Activated naive CD4-positive, alpha-beta T cell treated with anti-CD3 and anti-CD28 coated beads for 36 hours (primary cell): ENCODE measurements around the gene ERAS. TPM values are rescaled to one million over a fixed set of nuclear protein-coding genes. Genes with fewer than 3 reads are reported as not detected.

Experiments used
- CTCF ChIA-PET: fragments of 350-600 bp; sonication (Branson Sonifier 250); formaldehyde crosslinking; loops from one replicate; lab custom pipeline; 2021; ENCODE audit warnings: antibody characterized with exemption; lab: Charles Lee
- DNase-seq: peaks from one replicate; pipeline ENCODE4 v3.0.0-alpha.2; 2020
- H3K27ac Mint-ChIP-seq: one replicate; pipeline ENCODE4 v1.8.0; 2021; ENCODE audit warnings: mild to moderate bottlenecking, mixed read lengths
- H3K27me3 Mint-ChIP-seq: one replicate; pipeline ENCODE4 v1.8.0; 2021; ENCODE audit warnings: low read depth, mixed read lengths
- H3K36me3 Mint-ChIP-seq: one replicate; pipeline ENCODE4 v1.8.0; 2021; ENCODE audit warnings: low read depth, mixed read lengths
- H3K4me1 Mint-ChIP-seq: one replicate; pipeline ENCODE4 v1.8.0; 2021; ENCODE audit warnings: low read depth, mixed read lengths
- H3K4me3 Mint-ChIP-seq: one replicate; pipeline ENCODE4 v1.8.0; 2021; ENCODE audit warnings: mild to moderate bottlenecking, moderate library complexity, mixed read lengths
- H3K9me3 Mint-ChIP-seq: one replicate; pipeline ENCODE4 v1.8.0; 2021; ENCODE audit warnings: mixed read lengths
- intact Hi-C: fragments of 100-400 bp; cut with micrococcal nuclease; formaldehyde crosslinking; loops from one replicate; pipeline ENCODE4 v1.15.1; 2023
- total RNA-seq, 2 experiments: library from RNA; stranded (reverse); gene quantifications; one replicate each; pipeline ENCODE4 v1.2.3, GENCODE V29; 2021

The ERAS gene
- total RNA-seq, 2 experiments from 2014 or later, result not detected

DNA sequence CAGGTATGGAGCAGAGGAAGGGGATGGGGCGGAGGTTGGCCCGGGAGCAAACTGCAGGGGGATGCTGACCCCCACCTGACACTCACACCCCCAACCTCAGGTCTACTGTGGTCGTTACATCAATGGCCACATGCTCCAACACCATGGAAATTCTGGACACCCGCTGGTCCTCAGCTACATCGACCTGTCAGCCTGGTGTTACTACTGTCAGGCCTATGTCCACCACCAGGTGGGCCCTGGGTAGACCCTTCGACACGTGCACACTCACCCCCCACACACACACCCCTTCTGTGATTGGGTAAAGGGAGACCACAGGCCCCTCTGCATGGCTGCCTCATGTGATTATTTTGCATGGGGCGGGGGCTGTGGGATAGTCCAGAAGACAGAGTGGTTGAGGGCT lies 2.2 kb upstream of the ERAS start:
- Mint-ChIP-seq H3K9me3 (no peaks in the 10 kb centered on the region), H3K27ac (no peak overlapping the region), H3K4me3 (no peak overlapping the region), H3K36me3 (peaks cover 14% of the 10 kb centered on the region), H3K4me1 (peaks cover 4% of the 10 kb centered on the region), H3K27me3 (peaks cover 9% of the 10 kb centered on the region)
- DNase-seq, result no peak
- intact Hi-C loops, result no loop called here
- CTCF ChIA-PET, result no interaction called here

DNA sequence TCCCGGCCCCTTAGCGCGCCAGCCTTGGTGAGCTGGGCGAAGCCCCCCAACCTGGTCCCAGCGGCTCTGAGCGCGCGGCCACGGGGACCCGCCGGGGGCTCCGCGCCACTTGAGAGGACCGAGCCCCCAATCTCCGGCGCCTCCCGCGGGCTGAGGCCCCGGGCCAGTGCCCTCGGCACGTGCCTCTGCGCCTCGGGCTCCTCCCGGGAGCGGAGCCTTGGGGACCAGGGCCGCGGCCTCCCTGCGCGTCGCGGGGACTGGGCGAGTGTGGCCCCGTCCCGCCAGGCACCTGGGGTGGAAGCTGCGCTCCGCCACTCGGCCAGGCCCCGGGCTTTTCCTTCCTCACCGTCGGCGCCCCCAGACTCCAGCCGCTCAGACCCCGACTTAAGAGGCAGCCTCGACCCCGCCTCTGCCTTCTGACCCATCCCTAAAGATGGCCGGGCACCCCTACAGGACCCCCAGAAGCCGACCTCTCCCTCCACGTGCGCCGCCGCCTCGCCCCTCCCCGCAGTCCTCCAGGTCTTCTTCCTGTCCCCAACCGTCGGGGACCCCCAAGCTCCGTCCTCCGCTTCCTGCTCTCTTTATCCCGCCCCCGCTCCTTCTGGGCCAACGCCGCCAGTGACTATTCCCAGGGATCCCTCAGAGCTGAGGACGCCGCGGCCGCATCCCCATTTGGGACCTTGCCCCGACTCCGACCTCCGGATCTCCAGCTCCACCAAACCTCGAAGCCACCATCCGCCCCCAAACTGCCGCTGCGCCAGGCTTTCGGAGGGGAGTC lies 752 bp downstream of the ERAS start:
- intact Hi-C loops, result no loop called here
- peaks cover 15% of the 10 kb centered on the region for H3K27me3 Mint-ChIP-seq
- no peak overlapping the region for H3K27ac Mint-ChIP-seq
- CTCF ChIA-PET, result no interaction called here
- DNase-seq, result no peak
- H3K4me3 Mint-ChIP-seq, result no peak overlapping the region
- no peaks in the 10 kb centered on the region for H3K9me3 Mint-ChIP-seq
- peaks cover 4% of the 10 kb centered on the region for H3K4me1 Mint-ChIP-seq
- peaks cover 7% of the 10 kb centered on the region for H3K36me3 Mint-ChIP-seq

DNA sequence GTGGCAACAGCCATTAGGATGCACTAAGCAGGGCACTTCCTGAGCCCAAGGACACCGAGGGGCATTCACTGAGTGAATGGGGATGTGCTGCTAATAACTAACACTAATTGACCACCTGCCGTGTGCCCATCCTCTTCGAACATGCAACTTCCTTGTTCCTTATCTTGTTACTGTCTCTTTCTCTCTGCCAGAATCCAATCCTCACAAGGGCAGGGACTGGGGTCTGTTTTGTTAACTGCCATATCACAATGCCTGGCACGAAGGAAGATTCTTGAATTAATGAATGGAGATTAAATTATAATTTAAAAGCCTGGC lies 1.3 kb downstream of the ERAS start:
- CTCF ChIA-PET, result interaction anchor here (0.6 kb wide), 1 partner anchor 15 kb away, joined by 3 read pairs; no protein-coding TSS in a partner anchor
- Mint-ChIP-seq H3K9me3 (no peaks in the 10 kb centered on the region), H3K36me3 (peaks cover 7% of the 10 kb centered on the region), H3K4me1 (peaks cover 4% of the 10 kb centered on the region), H3K4me3 (no peak overlapping the region), H3K27me3 (peaks cover 16% of the 10 kb centered on the region), H3K27ac (no peak overlapping the region)
- intact Hi-C loops, result no loop called here
- no peak for DNase-seq

DNA sequence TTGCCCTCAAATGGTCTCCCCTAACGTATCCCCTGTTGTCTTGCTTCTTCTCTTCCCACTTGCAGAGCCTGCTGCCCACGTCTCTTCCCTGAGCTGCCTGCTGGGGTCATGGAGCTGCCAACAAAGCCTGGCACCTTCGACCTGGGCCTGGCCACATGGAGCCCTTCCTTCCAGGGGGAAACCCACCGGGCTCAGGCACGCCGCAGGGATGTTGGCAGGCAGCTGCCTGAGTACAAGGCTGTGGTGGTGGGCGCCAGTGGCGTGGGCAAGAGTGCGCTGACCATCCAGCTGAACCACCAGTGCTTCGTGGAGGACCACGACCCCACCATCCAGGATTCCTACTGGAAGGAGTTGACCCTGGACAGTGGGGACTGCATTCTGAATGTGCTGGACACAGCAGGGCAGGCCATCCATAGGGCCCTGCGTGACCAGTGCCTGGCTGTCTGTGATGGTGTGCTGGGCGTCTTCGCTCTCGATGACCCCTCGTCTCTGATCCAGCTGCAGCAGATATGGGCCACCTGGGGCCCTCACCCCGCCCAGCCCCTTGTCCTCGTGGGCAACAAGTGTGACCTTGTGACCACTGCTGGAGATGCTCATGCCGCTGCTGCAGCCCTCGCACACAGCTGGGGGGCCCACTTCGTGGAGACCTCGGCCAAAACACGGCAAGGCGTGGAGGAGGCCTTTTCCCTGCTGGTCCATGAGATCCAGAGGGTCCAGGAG lies 2.9 kb downstream of the ERAS start:
- H3K9me3 Mint-ChIP-seq, result no peaks in the 10 kb centered on the region
- intact Hi-C loops, result no loop called here
- H3K27ac Mint-ChIP-seq, result no peak overlapping the region
- peaks cover 25% of the 10 kb centered on the region for H3K27me3 Mint-ChIP-seq
- H3K4me1 Mint-ChIP-seq, result peaks cover 9% of the 10 kb centered on the region
- H3K36me3 Mint-ChIP-seq, result peaks cover 2% of the 10 kb centered on the region
- no peak overlapping the region for H3K4me3 Mint-ChIP-seq
- no peak for DNase-seq
- CTCF ChIA-PET, result no interaction called here

DNA sequence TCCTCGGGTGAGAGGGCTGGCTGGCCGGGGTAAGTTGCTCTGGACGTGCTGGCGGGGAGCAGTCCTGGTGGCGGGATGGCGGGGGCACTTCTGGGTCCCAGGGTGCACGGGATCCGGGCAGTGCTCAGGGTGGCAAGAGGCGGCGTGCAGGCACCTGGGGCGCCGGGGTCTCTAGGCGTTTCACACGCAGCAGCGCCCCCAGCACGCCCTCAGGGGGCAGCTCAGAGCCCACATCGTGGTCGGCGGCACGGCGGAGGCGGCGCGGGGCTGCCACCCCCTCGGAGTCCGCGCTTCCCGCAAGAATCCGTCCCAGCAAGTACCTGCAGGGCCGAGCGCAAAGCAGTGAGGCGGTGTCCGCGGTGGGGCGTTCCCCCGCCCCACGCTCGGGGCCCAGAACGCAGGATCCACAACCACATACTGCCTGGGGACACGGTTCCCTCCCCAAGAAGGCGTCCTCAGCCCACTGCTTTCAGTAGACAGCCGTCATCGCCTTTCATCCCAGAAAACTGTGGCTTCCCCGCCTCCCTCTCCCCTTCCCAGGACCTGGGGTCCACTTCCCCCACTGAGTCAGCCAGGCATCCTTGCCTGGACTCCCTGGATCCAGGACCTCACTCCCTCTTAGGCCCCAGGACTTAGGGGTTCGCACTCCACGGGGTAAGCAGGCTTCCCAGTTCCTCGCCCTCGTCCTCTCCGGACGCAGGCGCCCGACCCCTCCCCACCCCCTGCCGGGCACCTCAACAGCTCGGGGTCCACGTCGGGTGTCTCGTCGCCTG lies 5.0 kb downstream of the ERAS start:
- no peak overlapping the region for H3K4me3 Mint-ChIP-seq
- peaks cover 26% of the 10 kb centered on the region for H3K27me3 Mint-ChIP-seq
- peaks cover 14% of the 10 kb centered on the region for H3K4me1 Mint-ChIP-seq
- intact Hi-C loops, result no loop called here
- no peaks in the 10 kb centered on the region for H3K9me3 Mint-ChIP-seq
- CTCF ChIA-PET, result no interaction called here
- H3K27ac Mint-ChIP-seq, result no peak overlapping the region
- H3K36me3 Mint-ChIP-seq, result no peaks in the 10 kb centered on the region
- no peak for DNase-seq

DNA sequence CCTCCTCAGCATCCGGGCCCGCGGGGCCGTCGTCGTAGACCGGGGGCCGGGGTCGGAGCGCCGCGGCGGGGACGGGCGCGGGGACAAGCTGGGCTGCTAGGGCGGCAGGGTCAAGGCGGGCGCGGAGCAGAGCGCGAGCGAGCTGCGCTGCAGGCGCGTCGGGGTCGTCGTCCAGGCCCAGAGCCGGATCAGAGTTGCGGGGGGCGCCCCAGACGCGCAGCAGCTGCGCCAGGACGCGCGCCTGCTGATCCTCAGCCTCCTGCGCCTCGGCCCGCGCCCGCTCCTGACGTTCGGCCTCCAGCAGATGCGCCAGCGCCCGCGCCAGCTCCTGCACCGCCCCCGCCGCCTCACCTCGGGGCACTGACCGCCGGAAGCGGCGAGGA lies 5.6 kb downstream of the ERAS start:
- intact Hi-C loops, result no loop called here
- H3K9me3 Mint-ChIP-seq, result no peaks in the 10 kb centered on the region
- H3K27ac Mint-ChIP-seq, result no peak overlapping the region
- CTCF ChIA-PET, result no interaction called here
- no peak for DNase-seq
- no peak overlapping the region for H3K4me3 Mint-ChIP-seq
- H3K36me3 Mint-ChIP-seq, result no peaks in the 10 kb centered on the region
- peaks cover 16% of the 10 kb centered on the region for H3K4me1 Mint-ChIP-seq
- peaks cover 27% of the 10 kb centered on the region for H3K27me3 Mint-ChIP-seq

DNA sequence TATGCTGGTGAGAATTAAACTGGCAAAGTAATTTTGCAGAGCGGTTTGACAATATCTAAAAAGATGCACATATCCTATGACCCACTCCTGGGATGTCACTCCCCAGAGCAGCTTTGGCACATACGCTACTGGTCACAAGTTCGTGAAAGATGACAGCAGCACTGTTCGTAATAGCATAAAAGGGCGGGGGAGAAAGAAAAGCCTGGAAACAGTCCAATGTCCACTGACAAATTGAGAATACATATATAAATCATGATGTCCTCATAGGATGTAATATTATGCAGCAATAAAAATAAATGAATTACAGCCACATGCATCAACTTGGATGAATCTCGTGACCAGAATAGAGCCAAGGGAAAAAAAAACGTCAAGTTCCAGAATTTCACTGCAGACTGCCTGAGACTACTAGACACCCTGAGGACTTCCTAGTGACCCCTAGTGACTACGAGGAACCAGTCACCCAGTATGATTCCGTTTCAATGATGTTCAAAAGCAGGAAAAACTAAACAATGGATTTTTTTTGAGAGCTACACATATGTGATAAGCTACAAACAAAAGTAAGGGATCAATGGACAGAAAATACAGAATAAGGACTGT lies 7.3 kb downstream of the ERAS start:
- DNase-seq, result no peak
- H3K27me3 Mint-ChIP-seq, result peaks cover 20% of the 10 kb centered on the region
- intact Hi-C loops, result no loop called here
- H3K4me1 Mint-ChIP-seq, result peaks cover 14% of the 10 kb centered on the region
- H3K9me3 Mint-ChIP-seq, result no peaks in the 10 kb centered on the region
- no peak overlapping the region for H3K27ac Mint-ChIP-seq
- no peaks in the 10 kb centered on the region for H3K36me3 Mint-ChIP-seq
- CTCF ChIA-PET, result no interaction called here
- no peak overlapping the region for H3K4me3 Mint-ChIP-seq

DNA sequence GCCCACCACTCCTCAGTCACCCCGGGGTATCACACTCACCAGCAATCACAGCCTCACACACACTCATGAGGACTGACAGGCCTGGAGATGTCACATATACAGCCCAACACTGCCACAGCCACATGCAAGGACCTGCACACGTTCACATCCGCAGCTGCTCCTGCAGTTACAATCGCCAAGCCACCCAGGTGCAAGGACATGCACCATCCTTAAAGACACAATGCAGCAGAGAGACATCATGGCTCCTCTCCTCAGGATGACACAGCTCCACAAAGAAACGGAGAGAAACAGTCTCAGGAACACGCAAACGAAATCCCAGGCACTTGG lies 8.0 kb downstream of the ERAS start:
- H3K27me3 Mint-ChIP-seq, result peaks cover 20% of the 10 kb centered on the region
- H3K9me3 Mint-ChIP-seq, result no peaks in the 10 kb centered on the region
- no peak overlapping the region for H3K27ac Mint-ChIP-seq
- H3K4me1 Mint-ChIP-seq, result peaks cover 14% of the 10 kb centered on the region
- no peaks in the 10 kb centered on the region for H3K36me3 Mint-ChIP-seq
- CTCF ChIA-PET, result no interaction called here
- intact Hi-C loops, result no loop called here
- peak; percentile 12 for DNase-seq
- peak overlapping the region; percentile 70 for H3K4me3 Mint-ChIP-seq

DNA sequence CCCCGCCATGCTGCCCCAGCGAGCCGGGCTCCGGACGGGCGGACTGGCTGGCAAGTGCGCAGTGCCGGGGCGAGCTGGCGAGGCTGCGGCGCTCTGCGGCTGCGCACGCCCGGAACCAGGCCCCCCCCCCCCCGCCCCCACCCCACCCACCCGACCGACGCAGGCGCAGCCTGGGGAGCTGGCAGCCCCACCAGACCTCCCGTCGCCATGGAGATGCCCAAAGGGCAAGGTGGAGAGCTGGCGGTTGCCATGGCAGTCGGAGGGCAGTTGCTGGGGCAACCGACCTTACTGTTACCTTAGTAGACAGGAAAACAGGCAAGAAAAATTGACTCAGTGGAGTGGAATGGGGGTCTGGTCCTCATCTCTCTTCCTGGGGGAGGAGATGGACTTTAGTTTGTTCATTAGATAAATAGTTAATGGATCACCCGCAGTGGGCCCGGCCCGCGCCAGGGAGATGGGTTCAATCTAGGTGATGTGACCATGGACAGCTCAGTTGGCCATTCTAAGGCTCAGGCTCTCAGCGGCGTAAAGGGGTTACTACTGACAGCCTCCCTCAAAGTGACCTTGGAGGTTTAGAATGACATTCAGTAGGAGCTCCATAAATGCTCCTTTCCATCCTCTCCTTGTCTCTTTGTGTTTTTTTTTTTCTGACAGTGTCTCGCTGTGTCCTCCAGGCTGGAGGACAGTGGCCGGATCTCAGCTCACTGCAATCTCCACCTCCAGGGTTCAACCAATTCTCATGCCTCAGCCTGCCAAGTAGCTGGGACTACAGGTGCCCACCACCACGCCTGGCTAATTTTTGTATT lies 9.4 kb downstream of the ERAS start, which contains the start of gene PCSK1N:
Gene PCSK1N, minus strand, starts transcription at position 87 of the 806 bp plus-strand sequence. Its CDS starts 78 bp downstream, at position 9.
- Mint-ChIP-seq H3K27me3 (peaks cover 16% of the 10 kb centered on the region), H3K27ac (no peak within 1 kb of the TSS), H3K4me3 (peak within 1 kb of the TSS; percentile 70), H3K4me1 (peaks cover 14% of the 10 kb centered on the region), H3K36me3 (no peaks in the 10 kb centered on the region), H3K9me3 (no peaks in the 10 kb centered on the region)
- intact Hi-C loops, result no loop called here
- DNase-seq, result peak; percentile 13
- CTCF ChIA-PET, result no interaction called here

DNA sequence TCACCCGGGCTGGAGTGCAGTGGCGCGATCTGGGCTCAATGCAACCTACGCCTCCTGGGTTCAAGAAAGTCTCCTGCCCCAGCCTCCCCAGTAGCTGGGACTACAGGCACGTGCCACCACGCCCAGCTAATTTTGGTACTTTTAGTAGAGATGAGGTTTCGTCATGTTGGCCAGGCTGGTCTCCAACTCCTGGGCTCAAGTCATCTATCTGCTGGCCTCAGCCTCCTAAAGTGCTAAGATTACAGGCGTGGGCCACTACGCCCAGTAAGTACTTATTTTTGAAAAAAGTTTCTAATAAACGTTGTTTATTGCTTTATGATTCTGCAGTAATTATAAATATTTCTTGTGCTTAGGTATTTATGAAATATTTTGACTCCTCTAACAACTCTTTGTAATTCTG lies 13.4 kb downstream of the ERAS start:
- no peaks in the 10 kb centered on the region for H3K36me3 Mint-ChIP-seq
- CTCF ChIA-PET, result no interaction called here
- H3K4me1 Mint-ChIP-seq, result peaks cover 4% of the 10 kb centered on the region
- DNase-seq, result no peak
- intact Hi-C loops, result no loop called here
- no peaks in the 10 kb centered on the region for H3K9me3 Mint-ChIP-seq
- H3K27me3 Mint-ChIP-seq, result peaks cover 2% of the 10 kb centered on the region
- no peak overlapping the region for H3K4me3 Mint-ChIP-seq
- H3K27ac Mint-ChIP-seq, result no peak overlapping the region

DNA sequence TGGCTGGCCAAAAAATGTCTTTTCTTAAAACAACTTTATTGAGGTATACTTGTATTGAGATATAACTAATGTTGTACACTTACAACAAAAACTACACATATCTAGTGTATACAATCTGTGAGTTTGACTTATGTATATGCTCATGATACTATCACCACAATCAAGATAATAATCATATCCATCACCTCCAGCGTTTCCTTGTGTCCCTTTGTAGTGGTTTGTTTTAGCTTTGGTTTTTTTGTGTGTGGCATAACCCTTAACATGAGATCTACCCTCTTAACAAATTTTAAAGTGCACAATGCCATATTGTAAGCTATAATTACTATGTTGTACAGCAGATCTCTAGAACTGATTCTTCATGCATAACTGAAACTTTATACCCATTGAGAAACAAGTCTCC lies 22.5 kb downstream of the ERAS start:
- Mint-ChIP-seq H3K4me1 (peaks cover 6% of the 10 kb centered on the region), H3K27me3 (no peaks in the 10 kb centered on the region), H3K4me3 (no peak overlapping the region), H3K36me3 (no peaks in the 10 kb centered on the region), H3K9me3 (no peaks in the 10 kb centered on the region), H3K27ac (no peak overlapping the region)
- DNase-seq, result no peak
- intact Hi-C loops, result no loop called here
- CTCF ChIA-PET, result interaction anchor here (1.1 kb wide), 1 partner anchor 50 kb away, joined by 3 read pairs; no protein-coding TSS in a partner anchor

DNA sequence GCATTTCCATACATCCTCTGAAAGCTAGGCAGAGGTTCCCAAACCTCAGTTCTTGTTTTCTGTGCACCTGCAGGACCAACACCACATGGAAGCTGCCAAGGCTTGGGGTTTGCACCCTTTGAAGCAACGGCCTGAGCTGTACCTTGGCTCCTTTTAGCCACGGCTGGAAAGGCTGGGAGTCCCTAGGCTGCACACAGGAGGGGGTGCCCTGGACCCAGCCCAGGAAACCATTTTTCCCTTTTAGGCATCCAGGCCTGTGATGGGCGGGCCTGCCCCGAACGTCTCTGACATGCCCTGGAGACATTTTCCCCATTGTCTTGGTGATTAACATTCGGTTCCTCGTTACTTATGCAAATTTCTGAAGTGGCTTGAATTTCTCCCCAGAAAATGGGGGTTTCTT lies 26.5 kb downstream of the ERAS start:
- intact Hi-C loops, result no loop called here
- no peak for DNase-seq
- CTCF ChIA-PET, result no interaction called here
- Mint-ChIP-seq H3K4me3 (no peak overlapping the region), H3K27me3 (no peaks in the 10 kb centered on the region), H3K9me3 (no peaks in the 10 kb centered on the region), H3K36me3 (no peaks in the 10 kb centered on the region), H3K27ac (no peak overlapping the region), H3K4me1 (peaks cover 9% of the 10 kb centered on the region)
